PC-9 (cell line): ENCODE measurements around the gene STAMBP. TPM values are rescaled to one million over a fixed set of nuclear protein-coding genes. Genes with fewer than 3 reads are reported as not detected.

Experiments
- BruUV-seq: library from RNA; stranded (reverse); fragments of 400-500 nt; replicated peaks from 2 replicates; lab custom pipeline; 2021; lab: Mats Ljungman, UMichigan
- CTCF ChIA-PET: fragments of 300-600 bp; sonication (Branson Sonifier 250); formaldehyde crosslinking; loops from one replicate; lab custom pipeline; 2022; ENCODE audit warnings: antibody characterized with exemption; lab: Charles Lee
- POLR2A ChIA-PET: fragments of 300-600 bp; sonication (Branson Sonifier 250); formaldehyde crosslinking; loops from one replicate; lab custom pipeline; 2022; ENCODE audit warnings: antibody characterized with exemption; ENCODE audit not compliant: unreplicated experiment; lab: Charles Lee
- DNase-seq, 2 experiments: peaks; one replicate each; pipeline versions ENCODE4 v3.0.0 to v3.0.0-alpha.2; 2015 to 2022; ENCODE audit warnings: mixed read lengths in 1 of 2
- H2AFZ ChIP-seq: fragments of 200-600 bp; sonication (generic); 2 replicates; pipeline ENCODE4 v1.8.1; 2017; ENCODE audit warnings: antibody characterized with exemption
- H3F3A ChIP-seq: fragments of 200-600 bp; sonication (generic); 2 replicates; pipeline ENCODE4 v1.8.1; 2017; ENCODE audit warnings: antibody characterized with exemption, mild to moderate bottlenecking, low read depth; ENCODE audit not compliant: insufficient read depth
- H3K27ac ChIP-seq: fragments of 200-600 bp; sonication (generic); 2 replicates; pipeline ENCODE4 v1.6.1; 2016; ENCODE audit warnings: mixed run types
- H3K27me3 ChIP-seq: fragments of 200-600 bp; sonication (generic); 2 replicates; pipeline ENCODE4 v1.6.1; 2016; ENCODE audit warnings: low read depth, mixed run types; ENCODE audit not compliant: insufficient read depth
- H3K36me3 ChIP-seq: fragments of 200-600 bp; sonication (generic); 2 replicates; pipeline ENCODE4 v1.6.1; 2016; ENCODE audit warnings: low read depth, mixed run types
- H3K4me1 ChIP-seq: fragments of 200-600 bp; sonication (generic); replicated peaks from 2 replicates; pipeline ENCODE4 v1.6.1; 2016; ENCODE audit warnings: mixed run types; ENCODE audit not compliant: insufficient read depth
- H3K4me2 ChIP-seq: fragments of 200-600 bp; sonication (generic); 2 replicates; pipeline ENCODE4 v1.6.1; 2017; ENCODE audit warnings: mixed run types
- H3K4me3 ChIP-seq: fragments of 200-600 bp; sonication (generic); 2 replicates; pipeline ENCODE4 v1.6.1; 2016; ENCODE audit warnings: mixed run types
- H3K79me2 ChIP-seq: fragments of 200-600 bp; sonication (generic); 2 replicates; pipeline ENCODE4 v1.6.1; 2017; ENCODE audit warnings: low read depth, mixed run types
- H3K9me2 ChIP-seq: fragments of 200-600 bp; sonication (generic); 2 replicates; pipeline ENCODE4 v1.8.1; 2017; ENCODE audit warnings: mild to moderate bottlenecking; ENCODE audit not compliant: insufficient read depth
- H3K9me3 ChIP-seq: fragments of 200-600 bp; sonication (generic); 2 replicates; pipeline ENCODE4 v1.8.1; 2016; ENCODE audit warnings: low read depth; ENCODE audit not compliant: insufficient read depth
- H4K20me1 ChIP-seq: fragments of 200-600 bp; sonication (generic); 2 replicates; pipeline ENCODE4 v1.8.1; 2017; ENCODE audit not compliant: insufficient read depth
- CTCF ChIP-seq: fragments of 200-600 bp; sonication (generic); conservative IDR thresholded peaks from 2 replicates; pipeline ENCODE4 v1.6.1; 2017; ENCODE audit warnings: mixed run types, antibody characterized with exemption, mild to moderate bottlenecking, moderate library complexity
- EZH2 ChIP-seq: fragments of 200-600 bp; sonication (generic); IDR thresholded peaks from 2 replicates; pipeline ENCODE4 v1.8.0; 2017; ENCODE audit warnings: antibody characterized with exemption, low read depth
- intact Hi-C: fragments of 100-400 bp; cut with micrococcal nuclease; formaldehyde crosslinking; loops from one replicate; pipeline ENCODE4 v1.10.0; 2022; ENCODE audit not compliant: unreplicated experiment
- total RNA-seq: library from RNA; stranded (reverse); gene quantifications from 2 replicates; pipeline ENCODE4 v1.2.3, GENCODE V29; 2021

STAMBP gene
- total RNA-seq, 1 experiment from 2014 or later: 52.2 TPM

- POLR2A ChIA-PET: no interaction called here
- Histone ChIP-seq H3K79me2 (no peaks in the 10 kb centered on the region), H3K4me1 (no peaks in the 10 kb centered on the region), H3K4me2 (no peak overlapping the region), H4K20me1 (no peaks in the 10 kb centered on the region), H2AFZ (no peak overlapping the region), H3K9me2 (no peaks in the 10 kb centered on the region), H3K4me3 (no peak overlapping the region), H3K36me3 (no peaks in the 10 kb centered on the region), H3F3A (no peaks in the 10 kb centered on the region), H3K27ac (no peak overlapping the region), H3K9me3 (no peaks in the 10 kb centered on the region), H3K27me3 (peaks cover 16% of the 10 kb centered on the region; the same call in 1 of the 2 replicates)
- intact Hi-C loops: no loop called here
- TF ChIP-seq EZH2: no peak
- no peak for TF ChIP-seq CTCF
- CTCF ChIA-PET: no interaction called here
- no peak for DNase-seq
- no TSS peak for BruUV-seq
These were observed 16.1 kb upstream of the STAMBP start for GRCh38 chr2:73812635-73813034.

GRCh38 chr2:73818296-73818695 is 10.5 kb upstream of the STAMBP start:
- DNase-seq: no peak
- no peaks in the 10 kb centered on the region for H4K20me1 ChIP-seq
- no peaks in the 10 kb centered on the region for H3K9me3 ChIP-seq
- no peak for TF ChIP-seq CTCF
- TF ChIP-seq EZH2: no peak
- intact Hi-C loops: no loop called here
- no peaks in the 10 kb centered on the region; the same call in 1 of the 2 replicates for H3K9me2 ChIP-seq
- BruUV-seq: no TSS peak
- no peak overlapping the region for H3K4me3 ChIP-seq
- no peak overlapping the region for H2AFZ ChIP-seq
- H3K79me2 ChIP-seq: no peaks in the 10 kb centered on the region
- H3K4me2 ChIP-seq: no peak overlapping the region
- H3K36me3 ChIP-seq: no peaks in the 10 kb centered on the region
- peaks cover 16% of the 10 kb centered on the region; the same call in 1 of the 2 replicates for H3K27me3 ChIP-seq
- ChIA-PET CTCF (no interaction called here), POLR2A (no interaction called here)
- H3F3A ChIP-seq: no peaks in the 10 kb centered on the region
- no peak overlapping the region for H3K27ac ChIP-seq
- 0 out of 2 replicates have a peak, but pooled peaks cover 4% of the 10 kb centered on the region for H3K4me1 ChIP-seq

- Histone ChIP-seq H3K4me2 (no peak overlapping the region), H2AFZ (no peak overlapping the region), H3K27me3 (no peaks in the 10 kb centered on the region), H3K36me3 (no peaks in the 10 kb centered on the region), H3K4me1 (peaks cover 4% of the 10 kb centered on the region; the same call in 1 of the 2 replicates), H3K27ac (no peak overlapping the region), H3K79me2 (no peaks in the 10 kb centered on the region), H3F3A (no peaks in the 10 kb centered on the region), H4K20me1 (no peaks in the 10 kb centered on the region), H3K9me3 (no peaks in the 10 kb centered on the region), H3K4me3 (no peak overlapping the region), H3K9me2 (no peaks in the 10 kb centered on the region; the same call in 1 of the 2 replicates)
- intact Hi-C loops: no loop called here
- ChIA-PET CTCF (no interaction called here), POLR2A (no interaction called here)
- BruUV-seq: no TSS peak
- DNase-seq: no peak
- no peak for TF ChIP-seq EZH2
- TF ChIP-seq CTCF: no peak
These were observed 7.5 kb upstream of the STAMBP start for GRCh38 chr2:73821227-73821626.
